Measurements from ENCODE around the gene NRG3.

- TF ChIP-seq, protein P1, sequence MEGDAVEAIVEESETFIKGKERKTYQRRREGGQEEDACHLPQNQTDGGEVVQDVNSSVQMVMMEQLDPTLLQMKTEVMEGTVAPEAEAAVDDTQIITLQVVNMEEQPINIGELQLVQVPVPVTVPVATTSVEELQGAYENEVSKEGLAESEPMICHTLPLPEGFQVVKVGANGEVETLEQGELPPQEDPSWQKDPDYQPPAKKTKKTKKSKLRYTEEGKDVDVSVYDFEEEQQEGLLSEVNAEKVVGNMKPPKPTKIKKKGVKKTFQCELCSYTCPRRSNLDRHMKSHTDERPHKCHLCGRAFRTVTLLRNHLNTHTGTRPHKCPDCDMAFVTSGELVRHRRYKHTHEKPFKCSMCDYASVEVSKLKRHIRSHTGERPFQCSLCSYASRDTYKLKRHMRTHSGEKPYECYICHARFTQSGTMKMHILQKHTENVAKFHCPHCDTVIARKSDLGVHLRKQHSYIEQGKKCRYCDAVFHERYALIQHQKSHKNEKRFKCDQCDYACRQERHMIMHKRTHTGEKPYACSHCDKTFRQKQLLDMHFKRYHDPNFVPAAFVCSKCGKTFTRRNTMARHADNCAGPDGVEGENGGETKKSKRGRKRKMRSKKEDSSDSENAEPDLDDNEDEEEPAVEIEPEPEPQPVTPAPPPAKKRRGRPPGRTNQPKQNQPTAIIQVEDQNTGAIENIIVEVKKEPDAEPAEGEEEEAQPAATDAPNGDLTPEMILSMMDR (IDR thresholded peaks at IDR 0.05), result no peak
- no peak for TF ChIP-seq EZH2 (IDR thresholded peaks at IDR 0.05; ENCODE audit: borderline replicate concordance, insufficient read depth, low read depth, low read length, poor library complexity, severe bottlenecking)
These were observed 517.5 kb downstream of the NRG3 start for GRCh38 chr10:82392533-82392932.
